Aorta (tissue), 5 donors: ENCODE data around the gene TMC7. TPM values are rescaled to one million over a fixed set of nuclear protein-coding genes. Genes with fewer than 3 reads are reported as not detected.
"Not testable (repeated sequence)": the region's sequence is repeated elsewhere in the genome, so short reads cannot be mapped to it uniquely, and the experiment has no call there.

Experiments
- ATAC-seq: fragments of 200-7000 bp; cut with Tn5 transposase; one replicate; pipeline ENCODE4 v1.9.1; 2022; ENCODE audit warnings: moderate library complexity; ENCODE audit not compliant: low FRiP score
- DNase-seq, 2 donors: peaks; one replicate each; pipeline ENCODE4 v3.0.0-alpha.2; 2020
- H3K27ac ChIP-seq, 2 donors: one replicate each; pipeline ENCODE4 v1.5.1; 2013; ENCODE audit warnings: low read length in 2 of 2, mild to moderate bottlenecking in 2 of 2, moderate library complexity in 2 of 2, control low read depth in 1 of 2, inconsistent platforms in 1 of 2, low read depth in 1 of 2
- H3K27me3 ChIP-seq, 2 donors: one replicate each; pipeline ENCODE4 v1.6.1; 2013; ENCODE audit warnings: control low read depth in 1 of 2, low read length in 1 of 2, mild to moderate bottlenecking in 1 of 2, moderate library complexity in 1 of 2; ENCODE audit not compliant: insufficient read depth in 2 of 2, control insufficient read depth in 1 of 2
- H3K36me3 ChIP-seq, 2 donors: one replicate each; pipeline ENCODE4 v1.6.1; 2013; ENCODE audit warnings: control low read depth in 1 of 2, low read length in 1 of 2, mild to moderate bottlenecking in 1 of 2; ENCODE audit not compliant: insufficient read depth in 2 of 2, control insufficient read depth in 1 of 2
- H3K4me1 ChIP-seq, 2 donors: one replicate each; pipeline ENCODE4 v1.6.1; 2013; ENCODE audit warnings: low read length in 2 of 2, control low read depth in 1 of 2, mild to moderate bottlenecking in 1 of 2, moderate library complexity in 1 of 2; ENCODE audit not compliant: insufficient read depth in 2 of 2, control insufficient read depth in 1 of 2
- H3K4me3 ChIP-seq, 2 donors: one replicate each; pipeline ENCODE4 v1.5.1; 2013; ENCODE audit warnings: low read length in 2 of 2, control low read depth in 1 of 2, mild to moderate bottlenecking in 1 of 2
- H3K9me3 ChIP-seq: one replicate; pipeline ENCODE4 v1.6.1; 2013; ENCODE audit warnings: mild to moderate bottlenecking, low read length; ENCODE audit not compliant: control insufficient read depth
- WGBS, 2 donors: extraction: QIAGEN DNeasy Blood & Tissue Kit; methylation state at CpG; one replicate each; pipeline ENCODE4 v1.1.7; 2013; 5-methylcytosine and 5-hydroxymethylcytosine counted together
- intact Hi-C, 2 donors: fragments of 100-400 bp; cut with DNase I; formaldehyde crosslinking; loops; one replicate each; pipeline versions ENCODE4 v1.14.2 to v1.15.0; 2022
- polyA plus RNA-seq, 2 donors: library from polyadenylated mRNA; stranded (reverse); fragments of 200-250 nt; gene quantifications; one replicate each; pipeline ENCODE4 v1.2.3, GENCODE V29; 2013
- total RNA-seq, 2 donors: library from RNA; stranded (reverse); fragmentation: NEBNext Ultra II Directional; extraction: Animal tissue kit (Norgen Biotek cat#: 25700); gene quantifications; one replicate each; pipeline ENCODE4 v1.2.1, GENCODE V29; 2021
- donor health status: healthy with polysubstance abuse.
- donor health status: Bipolar disorder and iron deficiency.
- donor health status: DM: no; HTN: no; CAD: no.
- donor health status: DM: no; HTN: no; CAD: no.
- donor health status: DM: yes; HTN: yes; CAD: no.

Gene TMC7
- total and polyA plus RNA-seq, 4 donors, result 0.25 to 4.2 (median 0.97) TPM

DNA sequence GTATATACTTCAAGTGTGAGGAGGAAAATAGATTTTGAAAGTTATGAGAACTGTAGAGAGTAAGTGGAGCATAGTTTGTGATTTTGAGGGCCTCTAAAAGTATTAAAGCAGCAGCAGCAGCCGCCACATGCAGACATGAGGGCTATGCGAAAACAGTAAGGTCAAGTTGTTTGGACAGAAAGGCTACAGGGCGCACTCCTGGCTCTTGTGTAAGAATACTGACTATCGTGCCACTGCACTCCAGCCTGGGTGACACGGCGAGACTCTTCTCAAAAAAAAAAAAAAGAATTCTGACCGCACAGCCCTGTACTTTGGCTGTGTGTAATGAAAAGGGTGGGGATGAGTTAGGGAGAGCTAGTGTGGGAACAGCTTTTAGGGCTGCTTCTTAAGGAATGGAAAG, 10.4 kb downstream of the TMC7 start:
- H3K27ac ChIP-seq, H3K4me3 ChIP-seq, H3K36me3 ChIP-seq, ATAC-seq, H3K4me1 ChIP-seq, H3K9me3 ChIP-seq, intact Hi-C loops, H3K27me3 ChIP-seq, DNase-seq: not testable (repeated sequence)
- 74 to 86% methylated on average over 7 of the region's 7 CpGs for WGBS, 2 donors

DNA sequence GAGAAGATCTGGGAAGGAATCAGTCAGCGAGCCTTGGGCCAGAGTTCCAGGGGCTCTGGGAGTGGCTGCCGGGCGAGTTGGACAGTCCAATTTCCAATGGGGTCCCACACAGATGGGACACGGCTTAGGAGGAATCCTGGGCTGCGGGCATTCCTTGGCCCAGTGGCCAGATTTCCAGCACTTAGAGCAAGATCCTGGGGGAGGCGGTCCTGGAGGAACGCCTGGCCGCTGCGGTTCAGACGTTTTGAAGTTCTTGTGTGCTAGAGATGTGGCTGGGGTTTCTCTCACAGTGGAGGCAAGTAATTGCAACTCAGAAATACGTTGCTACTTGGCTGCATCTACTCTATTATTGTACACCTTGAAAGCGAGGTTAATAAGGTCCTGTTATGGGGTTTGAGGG, 11.7 kb downstream of the TMC7 start:
- H3K9me3 ChIP-seq, DNase-seq, H3K27me3 ChIP-seq, H3K4me1 ChIP-seq, ATAC-seq, H3K4me3 ChIP-seq, H3K27ac ChIP-seq, H3K36me3 ChIP-seq: not testable (repeated sequence)
- 76 to 81% methylated on average over 12 of the region's 12 CpGs for WGBS, 2 donors
- intact Hi-C loops, result loop anchor here in 1 of 2 donors (5.0 kb wide), 1 partner anchor 72 kb away; the partner anchor contains the start of gene COQ7

DNA sequence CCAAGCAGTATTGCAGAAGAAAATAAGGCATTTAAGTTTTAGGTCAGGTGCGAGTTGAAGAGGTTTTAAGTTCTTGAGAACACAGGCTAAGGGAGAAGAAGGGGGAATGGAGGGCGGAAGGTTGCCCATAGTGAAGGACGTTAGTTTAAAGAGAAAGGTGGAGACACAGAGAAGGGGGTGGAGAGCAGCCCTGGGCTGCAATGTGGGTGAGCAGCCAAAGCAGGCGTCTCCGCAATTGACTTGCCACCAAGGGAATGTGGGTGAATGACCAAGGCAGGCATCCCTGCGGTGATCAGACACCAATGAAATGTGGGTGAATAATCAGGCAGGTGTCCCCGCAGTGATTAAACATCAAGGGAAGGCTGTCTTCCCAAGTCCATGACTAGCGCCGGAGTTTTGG, 12.8 kb downstream of the TMC7 start:
- not testable (repeated sequence) for H3K4me3 ChIP-seq, H3K4me1 ChIP-seq, H3K27ac ChIP-seq, H3K27me3 ChIP-seq, DNase-seq, H3K9me3 ChIP-seq, ATAC-seq, H3K36me3 ChIP-seq
- WGBS, 2 donors, result 82 to 88% methylated on average over 9 of the region's 9 CpGs
- intact Hi-C loops, result loop anchor here in 1 of 2 donors (5.0 kb wide), 1 partner anchor 71 kb away; the partner anchor contains the start of gene COQ7

DNA sequence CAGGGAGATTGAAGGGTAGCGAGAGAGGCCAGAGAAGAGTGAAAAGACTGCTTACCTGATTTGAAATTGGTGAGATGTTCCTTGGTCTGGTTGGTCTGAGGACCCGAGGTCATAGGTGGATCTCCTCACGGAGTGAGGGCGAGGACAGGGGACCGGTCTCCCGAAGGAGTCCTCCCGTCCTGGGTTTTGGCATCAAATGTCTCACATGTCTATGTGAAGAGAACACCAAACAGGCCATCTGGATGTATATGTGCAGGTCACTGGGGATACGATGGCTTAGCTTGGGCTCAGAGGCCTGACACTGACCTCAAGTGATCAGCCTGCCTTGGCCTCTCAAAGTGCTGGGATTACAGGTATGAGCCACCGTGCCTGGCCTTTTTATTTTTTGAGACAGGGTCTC, 13.3 kb downstream of the TMC7 start:
- not testable (repeated sequence) for H3K27me3 ChIP-seq, H3K27ac ChIP-seq, H3K36me3 ChIP-seq, H3K9me3 ChIP-seq, ATAC-seq, DNase-seq, H3K4me1 ChIP-seq, H3K4me3 ChIP-seq
- WGBS, 2 donors, result 89 to 93% methylated on average over 9 of the region's 9 CpGs
- intact Hi-C loops, result loop anchor here in 1 of 2 donors (5.0 kb wide), 1 partner anchor 70 kb away; the partner anchor contains the start of gene COQ7

DNA sequence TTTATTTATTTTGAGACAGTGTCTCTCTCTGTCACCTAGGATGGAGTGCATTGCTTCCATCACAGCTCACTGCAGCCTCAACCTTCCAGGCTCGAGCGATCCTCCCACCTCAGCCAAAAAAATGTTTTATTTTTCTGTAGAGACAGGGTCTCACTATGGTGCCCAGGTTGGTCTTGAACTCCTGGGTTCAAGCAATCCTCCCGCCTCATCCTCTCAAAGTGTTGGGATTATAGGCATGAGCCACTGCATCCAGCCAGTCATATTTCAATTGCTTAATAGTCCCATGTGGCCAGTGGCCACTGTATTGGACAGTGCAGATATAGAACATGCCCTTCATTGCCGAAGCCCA, 15.3 kb downstream of the TMC7 start:
- Histone ChIP-seq H3K27me3 (no peaks in the 10 kb centered on the region), H3K36me3 (no peaks in the 10 kb centered on the region), H3K9me3 (no peaks in the 10 kb centered on the region), H3K4me1 (peaks cover 0 to 4% of the 10 kb centered on the region in 2 donors), H3K27ac (no peak overlapping the region), H3K4me3 (no peak overlapping the region)
- WGBS, 2 donors, result 82 to 92% methylated on average over 4 of the region's 4 CpGs
- DNase-seq, result no peak
- no peak for ATAC-seq
- intact Hi-C loops, result loop anchor here in 1 of 2 donors (5.0 kb wide), 1 partner anchor 68 kb away; the partner anchor contains the start of gene COQ7

DNA sequence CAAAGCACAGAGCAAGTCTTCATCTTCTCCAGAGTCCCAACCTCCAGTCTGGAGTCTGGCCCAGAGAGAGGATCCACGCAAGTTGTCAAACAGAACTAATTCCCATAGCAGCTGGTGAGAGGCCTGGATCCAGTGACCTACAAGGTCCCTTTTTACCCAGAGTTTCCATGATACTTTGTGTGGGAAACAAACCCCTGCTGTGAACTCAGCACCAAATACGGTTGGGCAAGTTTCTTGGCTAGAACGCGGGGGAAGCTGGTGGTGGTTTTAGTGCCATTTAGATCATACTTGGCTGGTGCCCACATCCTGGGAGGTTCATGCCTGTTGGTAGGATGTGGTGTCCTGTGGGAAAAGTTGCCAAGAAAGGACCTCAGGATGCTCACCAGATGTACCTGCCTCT, 18.1 kb downstream of the TMC7 start:
- peak in 1 of 2 donors; percentile 55 for DNase-seq
- 2 to 11% methylated on average over 4 of the region's 4 CpGs for WGBS, 2 donors

DNA sequence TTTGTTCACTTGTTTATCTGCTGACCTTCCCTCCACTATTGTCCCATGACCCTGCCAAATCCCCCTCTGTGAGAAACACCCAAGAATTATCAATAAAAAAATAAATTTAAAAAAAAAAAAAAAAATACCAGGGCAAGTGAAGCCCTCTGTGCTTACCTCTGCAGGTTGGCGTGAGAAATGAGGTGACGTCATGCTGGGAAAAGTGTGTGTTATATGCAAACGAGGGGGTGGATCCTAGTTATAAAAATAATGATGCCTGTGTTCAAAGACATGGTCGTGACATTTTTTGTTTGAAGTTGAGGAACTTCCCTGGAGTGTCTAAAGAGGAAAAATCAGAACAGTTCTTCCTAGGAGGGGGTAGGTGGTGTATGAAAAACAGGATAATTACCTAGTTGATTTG, 20.2 kb downstream of the TMC7 start:
- Histone ChIP-seq H3K27ac (no peak overlapping the region), H3K9me3 (no peaks in the 10 kb centered on the region), H3K4me3 (no peak overlapping the region), H3K4me1 (peaks cover 0 to 4% of the 10 kb centered on the region in 2 donors), H3K36me3 (no peaks in the 10 kb centered on the region), H3K27me3 (no peaks in the 10 kb centered on the region)
- WGBS, 2 donors, result 72 to 76% methylated on average over 4 of the region's 4 CpGs
- ATAC-seq (no peak), DNase-seq (no peak)
- intact Hi-C loops, result no loop called here

More for the DNA sequence above, 18.1 kb downstream of the TMC7 start:
- no peaks in the 10 kb centered on the region for H3K27me3 ChIP-seq
- peaks cover 0 to 4% of the 10 kb centered on the region in 2 donors for H3K4me1 ChIP-seq
- no peak overlapping the region for H3K4me3 ChIP-seq
- H3K9me3 ChIP-seq, result no peaks in the 10 kb centered on the region
- H3K36me3 ChIP-seq, result no peaks in the 10 kb centered on the region
- intact Hi-C loops, result no loop called here
- peak; percentile 50 for ATAC-seq
- H3K27ac ChIP-seq, result peak overlapping the region in 1 of 2 donors; percentile 6

DNA sequence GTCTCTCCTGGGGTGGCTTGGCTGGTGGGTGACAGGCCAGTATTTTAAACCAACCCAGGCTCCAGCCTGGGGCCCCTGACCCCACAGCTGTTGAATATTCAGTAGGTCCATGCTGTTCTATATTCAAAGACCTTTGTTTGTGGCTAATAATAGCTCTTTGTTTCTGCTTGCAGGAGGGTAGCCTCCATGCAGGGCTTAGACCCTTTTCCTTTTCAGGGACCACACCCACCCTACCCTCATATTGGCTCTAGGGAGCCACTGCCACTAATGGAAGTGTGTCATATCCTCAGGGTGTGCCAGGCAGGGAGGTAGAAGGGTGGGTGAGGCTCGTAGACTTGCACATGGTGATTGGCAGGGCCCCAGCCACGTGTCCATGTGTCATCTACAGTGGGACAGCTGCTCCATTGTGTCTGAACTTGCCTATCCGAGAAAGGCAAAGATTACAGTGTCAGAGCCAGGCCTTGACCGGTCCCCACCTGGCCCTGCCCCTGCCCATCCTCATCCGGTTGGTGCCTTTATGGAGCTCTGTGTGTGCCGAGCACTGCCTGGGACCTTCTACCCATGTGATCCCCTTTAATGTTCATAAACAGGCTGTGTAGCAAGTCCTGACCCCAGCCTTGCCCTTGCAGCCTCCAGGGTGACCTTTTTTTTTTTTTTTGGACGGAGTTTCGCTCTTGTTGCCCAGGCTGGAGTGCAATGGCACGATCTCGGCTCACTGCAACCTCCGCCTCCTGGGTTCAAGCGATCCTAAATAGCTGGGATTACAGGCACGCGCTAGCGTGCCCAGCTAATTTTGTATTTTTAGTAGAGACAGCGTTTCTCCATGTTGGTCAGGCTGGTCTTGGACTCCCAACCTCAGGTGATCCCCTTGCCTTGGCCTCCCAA, 22.1 kb downstream of the TMC7 start:
- H3K27ac ChIP-seq, result no peak overlapping the region
- no peak for DNase-seq

More for the DNA sequence above, 22.1 kb downstream of the TMC7 start:
- no peaks in the 10 kb centered on the region for H3K27me3 ChIP-seq
- H3K4me1 ChIP-seq, result peaks cover 0 to 4% of the 10 kb centered on the region in 2 donors
- H3K9me3 ChIP-seq, result peaks cover 2% of the 10 kb centered on the region
- no peaks in the 10 kb centered on the region for H3K36me3 ChIP-seq
- WGBS, 2 donors, result 83 to 87% methylated on average over 16 of the region's 16 CpGs
- H3K4me3 ChIP-seq, result no peak overlapping the region
- intact Hi-C loops, result no loop called here
- ATAC-seq, result peak; percentile 37
